HG03521 (cell line): Measurements from ENCODE around the gene CST1.
"Not testable (repeated sequence)": the region's sequence is repeated elsewhere in the genome, so short reads cannot be mapped to it uniquely, and the experiment has no call there.

ENCODE experiments used
- ATAC-seq: cut with Tn5 transposase; IDR thresholded peaks from one replicate; pipeline ENCODE4 v1.9.1; 2021; ENCODE audit warnings: mild to moderate bottlenecking, moderate library complexity; ENCODE audit not compliant: unreplicated experiment

The CST1 gene

GRCh38 chr20:23711778-23712177, 39.0 kb downstream of the CST1 start:
- not testable (repeated sequence) for ATAC-seq

- no peak for ATAC-seq
Observed at GRCh38 chr20:23710771-23711170, 40.0 kb downstream of the CST1 start.

GRCh38 chr20:23705895-23706294, 44.8 kb downstream of the CST1 start:
- no peak for ATAC-seq

GRCh38 chr20:23702021-23702420, 48.7 kb downstream of the CST1 start:
- no peak for ATAC-seq

- ATAC-seq = no peak
Observed at GRCh38 chr20:23700931-23701330, 49.8 kb downstream of the CST1 start.

GRCh38 chr20:23697947-23698346, 52.8 kb downstream of the CST1 start:
- no peak for ATAC-seq
